CD4-positive, alpha-beta T cell treated with Interleukin-21 for 1 hour (primary cell): Measurements from ENCODE around the gene CLDN20.

ENCODE experiments used
- DNase-seq: peaks from one replicate; pipeline ENCODE4 v3.0.0-alpha.2; 2020

The CLDN20 gene

DNA sequence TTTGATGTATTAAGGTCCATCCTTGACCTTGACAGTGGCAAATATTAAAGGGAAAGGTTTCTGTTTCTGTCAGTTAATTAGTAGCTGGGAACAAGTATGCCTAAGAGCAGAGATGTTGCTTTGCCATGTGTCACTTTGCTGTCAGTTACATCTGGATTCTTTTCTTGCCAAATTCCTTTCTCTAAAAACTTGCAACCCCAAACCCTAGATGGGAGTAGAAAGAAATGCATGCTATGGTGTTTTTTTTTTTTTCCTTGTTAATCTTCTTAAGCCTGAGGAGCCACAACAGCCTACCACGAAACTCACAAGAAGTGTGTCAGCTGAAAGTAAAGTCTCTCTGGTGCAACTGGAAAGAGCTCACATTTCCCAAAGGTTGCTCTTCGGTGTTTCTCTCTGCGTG lies 18.0 kb upstream of the CLDN20 start:
- no peak for DNase-seq

GRCh38 chr6:155246825-155247224 lies 17.0 kb upstream of the CLDN20 start:
- DNase-seq, result no peak

- no peak for DNase-seq
Measured at GRCh38 chr6:155247618-155248007, 16.2 kb upstream of the CLDN20 start.

- DNase-seq, result peak; percentile 22
Measured at GRCh38 chr6:155248008-155249001, 15.5 kb upstream of the CLDN20 start.

GRCh38 chr6:155250701-155251381 lies 13.0 kb upstream of the CLDN20 start:
- no peak for DNase-seq

GRCh38 chr6:155252581-155252980 lies 11.2 kb upstream of the CLDN20 start:
- DNase-seq, result no peak

- DNase-seq, result no peak
Measured at GRCh38 chr6:155253337-155253736, 10.5 kb upstream of the CLDN20 start.

DNA sequence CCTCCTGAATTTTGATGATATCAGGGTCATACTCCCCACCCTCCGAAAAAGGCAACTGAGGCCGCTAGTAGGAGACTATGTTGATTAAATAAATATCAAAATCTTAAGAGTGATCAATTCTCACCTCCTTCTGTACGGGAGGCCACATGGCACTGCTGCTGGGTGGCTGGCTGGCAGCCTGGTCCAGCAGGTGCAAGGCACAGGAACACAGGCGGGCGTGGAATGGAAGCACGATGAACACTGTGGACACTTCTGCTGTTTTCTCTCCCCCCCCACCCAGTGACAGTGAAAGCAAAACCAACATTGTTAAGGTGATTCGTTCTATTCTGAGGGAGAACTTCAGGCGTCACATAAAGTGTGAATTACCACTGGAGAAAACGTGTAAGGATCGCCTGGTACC lies 9.7 kb upstream of the CLDN20 start:
- no peak for DNase-seq

GRCh38 chr6:155256122-155256795 lies 7.6 kb upstream of the CLDN20 start:
- DNase-seq, result no peak

GRCh38 chr6:155257796-155258195 lies 6.0 kb upstream of the CLDN20 start:
- no peak for DNase-seq

DNA sequence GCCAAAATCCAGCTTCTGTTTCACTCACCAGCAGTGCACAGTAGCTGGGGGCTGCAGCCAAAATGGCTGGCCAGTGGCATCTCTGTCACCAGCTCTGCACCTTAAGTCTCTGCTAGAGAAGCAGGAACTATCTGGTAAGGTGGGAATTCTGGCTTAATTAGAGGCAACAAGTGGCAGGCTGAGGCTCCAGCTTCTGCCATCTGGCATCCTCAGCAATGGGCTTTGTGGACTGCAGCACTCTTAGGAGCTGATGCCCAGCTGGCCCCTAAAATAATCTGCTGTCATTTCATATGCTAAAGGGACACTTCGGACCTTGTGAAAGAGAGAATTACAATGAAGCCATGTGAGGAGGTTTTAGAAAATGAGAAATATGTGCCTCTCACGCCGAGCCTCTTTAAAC lies 4.6 kb upstream of the CLDN20 start:
- DNase-seq, result no peak

GRCh38 chr6:155259897-155260296 lies 3.9 kb upstream of the CLDN20 start:
- DNase-seq, result no peak

DNA sequence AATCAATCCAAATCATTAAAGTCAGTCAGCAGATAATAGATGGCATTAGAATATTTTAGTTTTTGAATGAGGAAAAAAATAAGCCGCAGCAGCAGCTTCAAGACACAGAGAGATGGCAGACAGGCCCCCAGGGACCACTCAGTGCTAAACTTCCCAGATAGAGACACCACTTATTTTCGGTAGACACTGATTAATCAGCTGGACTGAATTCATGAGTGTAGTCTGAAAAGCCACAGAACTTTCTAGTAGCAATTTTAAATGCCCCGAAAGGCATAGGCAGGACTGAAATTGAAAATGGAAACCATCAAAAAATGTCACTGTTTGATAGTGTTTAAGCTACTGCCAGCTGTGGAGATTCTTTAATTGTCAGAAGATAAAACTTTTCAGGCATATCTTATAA lies 3.1 kb upstream of the CLDN20 start:
- no peak for DNase-seq

GRCh38 chr6:155261111-155261900 lies 2.5 kb upstream of the CLDN20 start:
- no peak for DNase-seq

DNA sequence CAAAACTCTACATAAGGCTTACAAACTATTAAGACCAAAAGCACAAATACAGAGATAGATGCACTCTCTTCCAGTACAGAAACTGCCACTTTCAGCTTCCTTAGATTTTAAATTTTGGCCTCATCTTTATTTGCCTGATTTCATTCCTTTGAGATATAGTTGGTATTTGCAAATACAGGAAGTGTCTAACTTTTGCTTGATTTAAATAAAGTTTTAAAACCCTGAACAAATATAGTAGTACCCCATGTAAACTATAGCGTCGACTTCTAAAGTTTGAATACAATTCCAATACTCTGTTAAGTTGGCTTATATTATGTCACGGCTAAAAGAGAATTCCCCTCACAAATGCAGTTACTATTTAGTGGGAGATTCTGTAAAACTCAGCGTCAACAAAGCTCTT lies 1.2 kb upstream of the CLDN20 start:
- no peak for DNase-seq

DNA sequence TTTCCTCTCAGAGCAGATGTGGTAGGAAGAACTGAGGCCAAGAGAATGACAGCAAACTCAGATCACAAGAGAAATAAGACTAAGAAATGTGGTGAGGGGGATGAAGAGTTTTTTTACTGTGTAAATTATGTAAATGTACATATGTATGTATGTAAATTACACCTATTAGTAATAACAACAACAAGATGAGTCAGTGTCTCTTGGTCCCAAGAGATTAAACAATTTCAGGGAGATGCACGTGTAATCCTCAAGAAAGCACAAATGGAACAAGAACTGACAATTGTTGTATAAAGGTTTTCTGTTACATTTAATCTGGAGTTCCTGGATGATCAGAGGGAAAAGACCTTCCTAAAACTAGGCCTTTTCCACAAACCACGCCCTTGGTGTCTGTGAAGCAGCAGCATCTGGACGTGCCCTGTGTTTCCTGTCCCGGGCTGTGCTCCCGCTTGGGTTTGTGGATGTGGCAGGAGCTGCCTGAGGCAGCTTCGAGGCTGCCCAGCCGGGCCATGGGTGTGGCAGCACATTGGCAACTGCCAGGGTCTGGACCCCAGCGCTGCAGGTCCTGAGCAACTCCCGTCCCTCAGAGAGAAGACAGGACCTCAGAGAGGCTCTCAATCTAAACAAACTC lies 994 bp downstream of the CLDN20 start:
- DNase-seq, result no peak

DNA sequence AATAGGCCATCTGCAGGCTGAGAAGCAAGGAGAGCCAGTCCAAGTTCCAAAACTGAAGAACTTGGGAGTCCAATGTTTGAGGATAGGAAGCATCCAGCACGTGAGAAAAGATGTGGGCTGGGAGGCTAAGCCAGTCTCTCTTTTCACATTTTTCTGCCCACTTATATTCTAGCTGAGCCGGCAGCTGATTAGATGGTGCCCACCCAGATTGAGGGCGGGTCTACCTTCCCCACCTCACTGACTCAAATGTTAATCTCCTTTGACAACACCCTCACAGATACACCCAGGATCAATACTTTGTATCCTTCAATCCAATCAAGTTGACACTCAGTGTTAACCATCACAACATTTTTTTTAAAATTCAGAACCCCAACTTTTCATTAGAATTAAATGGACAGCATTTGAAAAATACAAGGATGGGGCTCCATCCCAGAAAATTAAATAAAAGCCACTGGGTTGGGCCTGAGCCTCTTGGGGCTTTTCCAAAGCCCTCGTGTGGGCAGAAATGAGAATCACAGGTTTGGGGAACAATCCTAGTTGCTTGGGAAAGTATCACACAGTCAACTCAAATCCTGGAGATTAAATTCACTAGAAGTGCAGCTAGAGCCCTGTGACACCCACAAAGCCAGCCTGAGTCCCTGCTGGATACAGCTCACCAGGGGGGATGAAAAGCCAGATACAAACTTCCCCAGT lies 2.2 kb downstream of the CLDN20 start:
- no peak for DNase-seq

DNA sequence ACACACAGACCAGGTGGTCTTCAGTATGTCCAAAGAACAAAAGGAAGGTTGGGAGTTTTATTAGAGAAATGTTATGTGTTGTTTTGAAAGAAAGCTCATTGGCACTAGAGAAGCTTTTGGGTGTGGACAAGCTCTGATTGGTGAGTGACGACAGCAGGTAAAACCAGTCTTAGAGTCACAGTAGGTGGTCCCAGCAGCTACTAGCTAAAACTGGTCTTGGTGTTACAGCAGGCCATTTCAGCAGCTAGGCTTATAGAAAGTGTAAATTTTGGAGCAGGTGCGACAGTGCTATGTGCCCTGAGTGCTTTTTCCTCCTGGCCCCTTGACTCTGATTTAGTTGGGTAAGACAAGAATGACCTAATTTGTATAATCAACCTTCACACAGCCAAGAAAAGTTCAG lies 3.6 kb downstream of the CLDN20 start:
- DNase-seq, result no peak

GRCh38 chr6:155268088-155268867 lies 4.5 kb downstream of the CLDN20 start:
- DNase-seq, result peak; percentile 39

- DNase-seq, result no peak
Measured at GRCh38 chr6:155269765-155270164, 6.0 kb downstream of the CLDN20 start.

- no peak for DNase-seq
Measured at GRCh38 chr6:155270561-155271091, 6.8 kb downstream of the CLDN20 start.
